ENCODE measurements around the gene KCNH3. TPM values are rescaled to one million over a fixed set of nuclear protein-coding genes. Genes with fewer than 3 reads are reported as not detected.

Gene KCNH3
- total RNA-seq, 2 donors from 2014 or later: 0.10 to 0.28 TPM

- peak; percentile 51 for DNase-seq (ENCODE audit: low spot score)
These were observed 2.5 kb downstream of the KCNH3 start for GRCh38 chr12:49541140-49541861.

GRCh38 chr12:49541911-49542505 is 3.2 kb downstream of the KCNH3 start:
- intact Hi-C loops (cut with DNase I): no loop called here
- DNase-seq (ENCODE audit: low spot score): peak; percentile 62

More at GRCh38 chr12:49541140-49541861, 2.5 kb downstream of the KCNH3 start:
- intact Hi-C loops (cut with DNase I): no loop called here

GRCh38 chr12:49542592-49543160 is 3.8 kb downstream of the KCNH3 start:
- intact Hi-C loops (cut with DNase I): no loop called here
- peak; percentile 73 for DNase-seq (ENCODE audit: low spot score)

- DNase-seq (ENCODE audit: low spot score): peak; percentile 28
- intact Hi-C loops (cut with DNase I): no loop called here
These were observed 4.5 kb downstream of the KCNH3 start for GRCh38 chr12:49543221-49543913.

- intact Hi-C loops (cut with DNase I): no loop called here
- DNase-seq (ENCODE audit: low spot score): peak; percentile 70
These were observed 5.3 kb downstream of the KCNH3 start for GRCh38 chr12:49543914-49544815.

GRCh38 chr12:49545815-49546214 is 7.0 kb downstream of the KCNH3 start:
- intact Hi-C loops (cut with DNase I): no loop called here
- peak; percentile 52 for DNase-seq (ENCODE audit: low spot score)

- peak; percentile 30 for DNase-seq (ENCODE audit: low spot score)
- intact Hi-C loops (cut with DNase I): no loop called here
These were observed 7.7 kb downstream of the KCNH3 start for GRCh38 chr12:49546481-49546880.

- intact Hi-C loops (cut with DNase I): no loop called here
- peak; percentile 53 for DNase-seq (ENCODE audit: low spot score)
These were observed 8.4 kb downstream of the KCNH3 start for GRCh38 chr12:49547090-49547690.

GRCh38 chr12:49548481-49548821 is 9.6 kb downstream of the KCNH3 start:
- DNase-seq (ENCODE audit: low spot score): peak; percentile 61
- intact Hi-C loops (cut with DNase I): no loop called here

- peak; percentile 84 for DNase-seq (ENCODE audit: low spot score)
- intact Hi-C loops (cut with DNase I): no loop called here
These were observed 10.2 kb downstream of the KCNH3 start for GRCh38 chr12:49548822-49549648.

- intact Hi-C loops (cut with DNase I): no loop called here
- DNase-seq (ENCODE audit: low spot score): peak; percentile 70
These were observed 11.2 kb downstream of the KCNH3 start for GRCh38 chr12:49549735-49550692.

- peak; percentile 69 for DNase-seq (ENCODE audit: low spot score)
- intact Hi-C loops (cut with DNase I): no loop called here
These were observed 11.9 kb downstream of the KCNH3 start for GRCh38 chr12:49550693-49551252.

- DNase-seq (ENCODE audit: low spot score): peak; percentile 52
- intact Hi-C loops (cut with DNase I): no loop called here
These were observed 13.2 kb downstream of the KCNH3 start for GRCh38 chr12:49552014-49552413.

- intact Hi-C loops (cut with DNase I): no loop called here
- DNase-seq (ENCODE audit: low spot score): no peak
These were observed 13.6 kb downstream of the KCNH3 start for GRCh38 chr12:49552425-49552824.

GRCh38 chr12:49552899-49553298 is 14.1 kb downstream of the KCNH3 start:
- intact Hi-C loops (cut with DNase I): no loop called here

GRCh38 chr12:49553512-49554088 is 14.8 kb downstream of the KCNH3 start:
- intact Hi-C loops (cut with DNase I): no loop called here
- no peak for DNase-seq (ENCODE audit: low spot score)

More at GRCh38 chr12:49552899-49553298, 14.1 kb downstream of the KCNH3 start:
- DNase-seq (ENCODE audit: low spot score): peak; percentile 45
